Lower leg skin (tissue), 3 donors: ENCODE results near the gene ST6GALNAC3.

ENCODE experiments used
- POLR2A ChIP-seq, 2 donors: fragments of 450-650 bp; IDR thresholded peaks; one replicate each; pipeline ENCODE4 v1.6.1; 2016 to 2017; ENCODE audit warnings: antibody characterized with exemption in 2 of 2, mild to moderate bottlenecking in 1 of 2, moderate library complexity in 1 of 2
- TF ChIP-seq, protein P1 (sequence below), 3 donors: fragments of 450-650 bp; IDR thresholded peaks; one replicate each; pipeline ENCODE4 v1.5.1; 2016; ENCODE audit warnings: antibody characterized with exemption in 3 of 3, mild to moderate bottlenecking in 3 of 3, moderate library complexity in 2 of 3

DNA sequence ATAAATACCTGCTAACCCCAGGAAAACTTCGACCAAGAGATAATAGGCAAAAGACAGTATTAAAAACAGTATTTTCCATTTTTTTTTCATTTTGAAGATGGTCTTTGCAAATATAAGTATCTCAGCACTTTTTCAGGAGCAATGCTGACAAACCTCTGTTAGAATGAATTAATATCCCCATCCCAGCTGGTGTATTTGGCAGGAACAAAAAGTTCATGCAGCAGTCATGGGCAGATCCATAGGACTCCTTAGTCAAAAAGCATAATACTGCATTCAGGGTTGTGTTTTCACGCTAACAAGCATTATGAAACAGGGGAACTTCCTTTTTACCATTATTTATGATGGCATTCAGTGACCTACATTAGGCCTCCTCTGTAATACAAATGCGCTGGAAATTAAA lies 344.0 kb downstream of the ST6GALNAC3 start:
- TF ChIP-seq, protein P1, sequence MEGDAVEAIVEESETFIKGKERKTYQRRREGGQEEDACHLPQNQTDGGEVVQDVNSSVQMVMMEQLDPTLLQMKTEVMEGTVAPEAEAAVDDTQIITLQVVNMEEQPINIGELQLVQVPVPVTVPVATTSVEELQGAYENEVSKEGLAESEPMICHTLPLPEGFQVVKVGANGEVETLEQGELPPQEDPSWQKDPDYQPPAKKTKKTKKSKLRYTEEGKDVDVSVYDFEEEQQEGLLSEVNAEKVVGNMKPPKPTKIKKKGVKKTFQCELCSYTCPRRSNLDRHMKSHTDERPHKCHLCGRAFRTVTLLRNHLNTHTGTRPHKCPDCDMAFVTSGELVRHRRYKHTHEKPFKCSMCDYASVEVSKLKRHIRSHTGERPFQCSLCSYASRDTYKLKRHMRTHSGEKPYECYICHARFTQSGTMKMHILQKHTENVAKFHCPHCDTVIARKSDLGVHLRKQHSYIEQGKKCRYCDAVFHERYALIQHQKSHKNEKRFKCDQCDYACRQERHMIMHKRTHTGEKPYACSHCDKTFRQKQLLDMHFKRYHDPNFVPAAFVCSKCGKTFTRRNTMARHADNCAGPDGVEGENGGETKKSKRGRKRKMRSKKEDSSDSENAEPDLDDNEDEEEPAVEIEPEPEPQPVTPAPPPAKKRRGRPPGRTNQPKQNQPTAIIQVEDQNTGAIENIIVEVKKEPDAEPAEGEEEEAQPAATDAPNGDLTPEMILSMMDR (IDR thresholded peaks at IDR 0.05): no peak
- no peak for TF ChIP-seq POLR2A (IDR thresholded peaks at IDR 0.05)
